Measurements from ENCODE around the gene TLN1.

TLN1 gene

DNA sequence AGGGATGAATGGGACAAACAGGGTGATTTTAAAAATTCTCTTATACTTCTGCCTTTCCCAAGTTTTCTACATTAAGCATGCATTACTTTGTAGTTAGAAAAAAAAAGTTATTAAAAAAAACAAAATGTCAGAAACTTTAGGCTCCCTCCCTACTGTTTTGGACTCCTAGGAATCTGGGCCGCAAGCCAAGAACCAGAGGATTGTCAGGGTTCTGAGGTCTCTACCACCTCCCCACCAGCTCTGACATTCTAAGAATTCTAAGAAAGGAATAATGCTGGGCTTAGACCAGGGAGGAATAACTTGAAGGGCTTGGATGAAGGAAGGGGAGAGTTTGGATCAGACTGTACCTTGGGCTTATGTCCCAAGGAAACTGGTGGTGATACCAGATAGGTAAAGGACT, 66.0 kb downstream of the TLN1 start:
- peaks cover 29 to 42% of the 10 kb centered on the region in 2 donors for H3K4me1 ChIP-seq (ENCODE audit: control insufficient read depth in 2 of 2, insufficient read depth in 2 of 2, low read length in 2 of 2)
- H3K9me3 ChIP-seq (ENCODE audit: control insufficient read depth in 2 of 2, low read length in 2 of 2): no peaks in the 10 kb centered on the region
- H3K27ac ChIP-seq (ENCODE audit: low read depth in 2 of 2, low read length in 2 of 2): no peak overlapping the region
- peaks cover 0 to 4% of the 10 kb centered on the region in 2 donors for H3K36me3 ChIP-seq (ENCODE audit: control insufficient read depth in 2 of 2, insufficient read depth in 2 of 2, low read length in 2 of 2)
- no peak overlapping the region for H3K4me3 ChIP-seq (ENCODE audit: low read length in 2 of 2)
- H3K9ac ChIP-seq (ENCODE audit: low read depth in 1 of 2, low read length in 2 of 2): no peak overlapping the region
- no peaks in the 10 kb centered on the region for H3K27me3 ChIP-seq (ENCODE audit: control insufficient read depth in 2 of 2, insufficient read depth in 2 of 2, low read length in 2 of 2)

DNA sequence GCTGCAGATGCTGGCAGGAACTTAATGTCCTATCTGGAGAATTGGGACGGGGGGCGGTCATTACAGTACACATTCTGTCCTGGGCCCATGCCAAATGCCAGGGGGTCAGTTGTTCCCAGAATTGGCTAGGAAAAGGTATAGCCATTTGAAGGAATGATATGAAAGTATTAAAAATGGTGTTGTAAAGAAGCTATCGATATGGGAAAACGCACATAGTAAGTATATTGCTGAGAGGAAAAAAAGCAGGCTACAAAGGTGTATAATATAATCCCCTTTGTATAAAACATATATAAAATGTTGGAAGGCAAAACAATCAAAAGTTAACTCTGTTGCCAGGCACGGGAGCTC, 66.5 kb downstream of the TLN1 start:
- Histone ChIP-seq H3K4me1 (ENCODE audit: control insufficient read depth in 2 of 2, insufficient read depth in 2 of 2, low read length in 2 of 2) (peaks cover 35 to 48% of the 10 kb centered on the region in 2 donors), H3K27me3 (ENCODE audit: control insufficient read depth in 2 of 2, insufficient read depth in 2 of 2, low read length in 2 of 2) (no peaks in the 10 kb centered on the region), H3K27ac (ENCODE audit: low read depth in 2 of 2, low read length in 2 of 2) (peak overlapping the region; percentile 60 to 79), H3K36me3 (ENCODE audit: control insufficient read depth in 2 of 2, insufficient read depth in 2 of 2, low read length in 2 of 2) (peaks cover 0 to 7% of the 10 kb centered on the region in 2 donors), H3K9me3 (ENCODE audit: control insufficient read depth in 2 of 2, low read length in 2 of 2) (no peaks in the 10 kb centered on the region), H3K9ac (ENCODE audit: low read depth in 1 of 2, low read length in 2 of 2) (peak overlapping the region; percentile 80 to 91), H3K4me3 (ENCODE audit: low read length in 2 of 2) (peak overlapping the region; percentile 75 to 77)

DNA sequence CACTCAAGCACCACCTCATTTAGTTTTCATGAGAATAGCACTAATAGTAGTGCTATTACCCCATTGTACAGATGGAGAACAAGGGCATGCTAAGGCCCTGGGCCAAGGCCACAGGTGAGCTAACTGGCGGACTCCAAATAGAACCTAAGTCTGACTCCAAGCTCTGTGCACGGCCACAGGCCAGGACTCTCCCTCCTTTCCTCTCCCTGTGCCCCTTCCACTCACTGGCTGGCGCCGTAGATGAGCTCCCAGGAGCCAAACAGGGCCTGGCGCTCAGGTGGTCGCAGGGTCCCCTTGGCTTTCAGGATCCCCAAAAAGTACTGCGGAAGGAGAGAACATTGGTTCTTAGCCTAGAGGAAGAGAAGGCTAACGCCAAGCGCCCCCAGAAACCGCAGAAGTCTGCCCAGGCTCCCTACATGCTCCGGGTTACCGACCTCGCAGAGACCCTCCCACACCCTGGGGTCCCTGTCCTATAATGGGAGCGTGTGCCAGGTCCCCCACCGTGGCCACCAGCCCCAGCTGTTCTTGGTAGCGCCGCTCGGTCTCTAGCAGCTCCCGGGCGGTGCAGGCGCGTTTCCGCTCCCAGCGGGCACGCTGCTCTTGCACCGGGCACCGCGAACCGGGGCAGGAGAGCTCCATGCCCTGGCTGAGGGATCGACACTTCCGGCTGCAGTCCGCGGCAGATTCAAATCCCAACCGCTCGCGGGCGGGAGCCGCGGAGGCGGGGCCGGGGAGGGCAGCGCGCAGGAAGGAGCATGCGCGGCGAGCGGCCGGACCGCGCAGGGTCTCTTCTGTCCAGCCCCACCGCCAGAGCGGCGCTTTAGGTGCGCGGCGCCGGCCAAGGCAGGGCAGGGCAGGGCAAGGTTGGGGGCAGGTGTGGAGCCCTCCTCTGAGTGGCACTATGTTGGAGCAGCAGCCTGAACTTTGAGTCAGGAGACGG, 67.2 kb downstream of the TLN1 start, which contains the start of gene ARHGEF39:
TSS of gene ARHGEF39 (minus strand) at position 665 of the 940 bp plus-strand sequence. CDS start at position 639, 26 bp downstream.
- H3K4me1 ChIP-seq (ENCODE audit: control insufficient read depth in 2 of 2, insufficient read depth in 2 of 2, low read length in 2 of 2): peaks cover 37 to 48% of the 10 kb centered on the region in 2 donors
- peaks cover 0 to 13% of the 10 kb centered on the region in 2 donors for H3K36me3 ChIP-seq (ENCODE audit: control insufficient read depth in 2 of 2, insufficient read depth in 2 of 2, low read length in 2 of 2)
- H3K27me3 ChIP-seq (ENCODE audit: control insufficient read depth in 2 of 2, insufficient read depth in 2 of 2, low read length in 2 of 2): no peaks in the 10 kb centered on the region
- peak within 1 kb of the TSS; percentile 60 to 79 for H3K27ac ChIP-seq (ENCODE audit: low read depth in 2 of 2, low read length in 2 of 2)
- H3K9ac ChIP-seq (ENCODE audit: low read depth in 1 of 2, low read length in 2 of 2): peak within 1 kb of the TSS; percentile 80 to 91
- peak within 1 kb of the TSS; percentile 75 to 77 for H3K4me3 ChIP-seq (ENCODE audit: low read length in 2 of 2)
- no peaks in the 10 kb centered on the region for H3K9me3 ChIP-seq (ENCODE audit: control insufficient read depth in 2 of 2, low read length in 2 of 2)

DNA sequence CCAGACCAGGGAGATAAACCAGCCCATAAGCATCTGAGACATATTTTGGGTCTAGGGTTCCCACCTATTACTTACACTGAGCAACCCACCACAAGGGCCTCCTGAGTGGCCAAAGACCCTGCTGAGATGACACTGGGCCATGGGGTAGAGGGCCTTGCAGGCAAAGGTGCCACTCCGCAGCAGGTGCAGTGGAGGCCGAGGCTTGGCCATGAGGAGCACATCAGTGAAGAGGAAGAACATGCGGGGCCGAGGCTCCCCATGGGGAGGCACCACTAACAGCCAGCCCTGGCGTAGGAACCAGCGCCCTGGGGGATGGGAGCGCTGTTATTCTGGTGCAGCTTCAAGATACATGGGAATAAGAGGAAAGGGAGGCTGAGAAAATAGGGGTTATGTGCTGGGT, 69.6 kb downstream of the TLN1 start:
- Histone ChIP-seq H3K36me3 (ENCODE audit: control insufficient read depth in 2 of 2, insufficient read depth in 2 of 2, low read length in 2 of 2) (peaks cover 0 to 13% of the 10 kb centered on the region in 2 donors), H3K4me1 (ENCODE audit: control insufficient read depth in 2 of 2, insufficient read depth in 2 of 2, low read length in 2 of 2) (peaks cover 41 to 43% of the 10 kb centered on the region in 2 donors), H3K9ac (ENCODE audit: low read depth in 1 of 2, low read length in 2 of 2) (no peak overlapping the region), H3K27me3 (ENCODE audit: control insufficient read depth in 2 of 2, insufficient read depth in 2 of 2, low read length in 2 of 2) (no peaks in the 10 kb centered on the region), H3K27ac (ENCODE audit: low read depth in 2 of 2, low read length in 2 of 2) (peak overlapping the region; percentile 90 to 91), H3K4me3 (ENCODE audit: low read length in 2 of 2) (no peak overlapping the region), H3K9me3 (ENCODE audit: control insufficient read depth in 2 of 2, low read length in 2 of 2) (no peaks in the 10 kb centered on the region)

DNA sequence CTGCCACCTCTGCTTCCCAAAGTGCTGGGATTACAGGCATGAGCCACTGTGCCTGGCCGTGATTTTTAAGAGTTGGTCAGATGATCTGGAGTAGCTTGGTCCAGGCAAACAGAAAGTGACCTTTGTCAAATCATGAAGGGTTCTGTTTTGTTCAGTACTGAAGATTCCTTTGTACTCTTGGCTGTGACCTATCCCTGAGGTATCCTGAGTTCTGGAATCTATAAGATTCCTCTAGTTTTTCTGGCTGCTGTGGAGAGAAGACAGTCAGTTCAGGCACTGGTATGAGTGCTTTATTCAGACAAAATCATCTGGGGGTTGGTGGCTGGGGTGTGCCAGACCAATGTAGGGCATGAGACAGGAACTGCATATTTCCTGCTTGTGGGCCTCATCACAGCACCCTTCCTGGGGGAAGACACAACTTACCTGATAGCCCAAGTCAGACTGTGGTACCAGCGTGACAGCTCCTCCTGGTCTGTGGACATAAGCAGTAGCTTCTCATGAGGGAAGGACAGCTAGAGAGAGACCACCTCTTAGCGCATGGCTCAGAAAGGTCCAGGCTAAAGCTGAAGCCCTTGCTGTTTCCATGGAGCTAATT, 70.1 kb downstream of the TLN1 start:
- peaks cover 45 to 46% of the 10 kb centered on the region in 2 donors for H3K4me1 ChIP-seq (ENCODE audit: control insufficient read depth in 2 of 2, insufficient read depth in 2 of 2, low read length in 2 of 2)
- peak overlapping the region in 1 of 2 donors; percentile 61 for H3K9ac ChIP-seq (ENCODE audit: low read depth in 1 of 2, low read length in 2 of 2)
- H3K27ac ChIP-seq (ENCODE audit: low read depth in 2 of 2, low read length in 2 of 2): peak overlapping the region; percentile 90 to 91

DNA sequence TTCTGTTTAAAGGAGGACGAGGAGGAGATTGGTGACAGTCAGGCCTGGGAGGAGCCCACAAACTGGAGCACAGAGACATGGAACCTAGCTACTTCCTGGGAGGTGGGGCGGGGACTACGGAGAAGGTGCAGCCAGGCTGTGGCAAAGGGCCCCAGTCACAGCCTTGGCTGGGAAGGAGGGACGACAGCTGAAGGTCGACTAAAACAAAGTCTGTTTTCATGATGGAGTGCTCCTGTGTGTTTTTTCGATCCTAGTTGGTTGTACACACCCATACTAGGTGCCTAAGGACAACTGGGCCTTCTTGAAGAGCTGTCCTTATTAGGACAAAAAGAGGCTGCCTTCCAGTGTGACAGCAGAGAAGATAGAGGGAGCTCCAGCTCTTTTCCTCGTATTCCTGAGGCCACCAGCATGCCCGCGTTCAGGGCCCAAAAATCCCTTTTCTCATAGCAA, 71.0 kb downstream of the TLN1 start:
- H3K9ac ChIP-seq (ENCODE audit: low read depth in 1 of 2, low read length in 2 of 2): peak overlapping the region; percentile 28 to 61
- peak overlapping the region; percentile 90 to 91 for H3K27ac ChIP-seq (ENCODE audit: low read depth in 2 of 2, low read length in 2 of 2)
- no peaks in the 10 kb centered on the region for H3K27me3 ChIP-seq (ENCODE audit: control insufficient read depth in 2 of 2, insufficient read depth in 2 of 2, low read length in 2 of 2)
- H3K9me3 ChIP-seq (ENCODE audit: control insufficient read depth in 2 of 2, low read length in 2 of 2): no peaks in the 10 kb centered on the region
- peaks cover 0 to 13% of the 10 kb centered on the region in 2 donors for H3K36me3 ChIP-seq (ENCODE audit: control insufficient read depth in 2 of 2, insufficient read depth in 2 of 2, low read length in 2 of 2)
- no peak overlapping the region for H3K4me3 ChIP-seq (ENCODE audit: low read length in 2 of 2)
- peaks cover 45 to 46% of the 10 kb centered on the region in 2 donors for H3K4me1 ChIP-seq (ENCODE audit: control insufficient read depth in 2 of 2, insufficient read depth in 2 of 2, low read length in 2 of 2)

More for the DNA sequence above, 70.1 kb downstream of the TLN1 start:
- Histone ChIP-seq H3K9me3 (ENCODE audit: control insufficient read depth in 2 of 2, low read length in 2 of 2) (no peaks in the 10 kb centered on the region), H3K4me3 (ENCODE audit: low read length in 2 of 2) (no peak overlapping the region), H3K27me3 (ENCODE audit: control insufficient read depth in 2 of 2, insufficient read depth in 2 of 2, low read length in 2 of 2) (no peaks in the 10 kb centered on the region), H3K36me3 (ENCODE audit: control insufficient read depth in 2 of 2, insufficient read depth in 2 of 2, low read length in 2 of 2) (peaks cover 0 to 13% of the 10 kb centered on the region in 2 donors)

DNA sequence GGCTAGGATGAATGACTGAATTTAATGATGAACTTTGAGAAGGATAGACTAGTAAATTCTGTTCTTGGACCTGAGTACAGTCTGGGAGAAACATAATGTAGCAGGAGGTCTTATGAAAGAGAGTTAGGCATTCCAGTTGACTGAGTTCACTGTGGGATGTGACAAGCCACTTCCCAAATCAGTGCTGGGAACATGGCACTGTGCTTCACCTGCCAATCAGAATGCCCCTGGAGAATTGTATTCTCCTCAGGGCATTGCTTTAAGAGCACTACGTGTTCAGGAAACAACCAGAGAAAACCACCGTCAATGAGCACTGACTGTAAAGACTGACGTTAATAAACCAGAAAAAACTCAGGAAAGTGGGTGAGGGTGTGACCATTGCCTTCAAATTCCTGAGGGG, 72.7 kb downstream of the TLN1 start:
- peaks cover 0 to 13% of the 10 kb centered on the region in 2 donors for H3K36me3 ChIP-seq (ENCODE audit: control insufficient read depth in 2 of 2, insufficient read depth in 2 of 2, low read length in 2 of 2)
- peaks cover 35 to 37% of the 10 kb centered on the region in 2 donors for H3K4me1 ChIP-seq (ENCODE audit: control insufficient read depth in 2 of 2, insufficient read depth in 2 of 2, low read length in 2 of 2)
- H3K4me3 ChIP-seq (ENCODE audit: low read length in 2 of 2): peak overlapping the region; percentile 91 to 94
- H3K27me3 ChIP-seq (ENCODE audit: control insufficient read depth in 2 of 2, insufficient read depth in 2 of 2, low read length in 2 of 2): no peaks in the 10 kb centered on the region
- H3K9ac ChIP-seq (ENCODE audit: low read depth in 1 of 2, low read length in 2 of 2): peak overlapping the region; percentile 93 to 98
- H3K27ac ChIP-seq (ENCODE audit: low read depth in 2 of 2, low read length in 2 of 2): peak overlapping the region; percentile 99
- no peaks in the 10 kb centered on the region for H3K9me3 ChIP-seq (ENCODE audit: control insufficient read depth in 2 of 2, low read length in 2 of 2)

DNA sequence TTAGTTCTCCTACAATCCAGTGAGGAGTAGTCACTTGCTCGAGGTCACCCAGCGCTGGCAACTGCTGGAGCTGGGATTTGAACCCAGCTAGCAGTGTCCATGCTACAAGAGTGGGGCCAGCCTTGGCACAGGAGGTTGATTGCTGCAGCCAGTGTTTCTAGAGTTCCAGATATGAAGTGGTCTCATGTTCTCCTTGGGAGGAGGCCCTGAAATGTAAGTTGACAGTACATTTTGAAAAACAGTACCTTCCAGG, 73.1 kb downstream of the TLN1 start:
- peak overlapping the region; percentile 99 for H3K27ac ChIP-seq (ENCODE audit: low read depth in 2 of 2, low read length in 2 of 2)
- H3K9ac ChIP-seq (ENCODE audit: low read depth in 1 of 2, low read length in 2 of 2): peak overlapping the region; percentile 93 to 98
- no peaks in the 10 kb centered on the region for H3K27me3 ChIP-seq (ENCODE audit: control insufficient read depth in 2 of 2, insufficient read depth in 2 of 2, low read length in 2 of 2)
- peaks cover 33 to 35% of the 10 kb centered on the region in 2 donors for H3K4me1 ChIP-seq (ENCODE audit: control insufficient read depth in 2 of 2, insufficient read depth in 2 of 2, low read length in 2 of 2)
- no peaks in the 10 kb centered on the region for H3K9me3 ChIP-seq (ENCODE audit: control insufficient read depth in 2 of 2, low read length in 2 of 2)
- H3K4me3 ChIP-seq (ENCODE audit: low read length in 2 of 2): peak overlapping the region; percentile 91 to 94
- peaks cover 0 to 13% of the 10 kb centered on the region in 2 donors for H3K36me3 ChIP-seq (ENCODE audit: control insufficient read depth in 2 of 2, insufficient read depth in 2 of 2, low read length in 2 of 2)

DNA sequence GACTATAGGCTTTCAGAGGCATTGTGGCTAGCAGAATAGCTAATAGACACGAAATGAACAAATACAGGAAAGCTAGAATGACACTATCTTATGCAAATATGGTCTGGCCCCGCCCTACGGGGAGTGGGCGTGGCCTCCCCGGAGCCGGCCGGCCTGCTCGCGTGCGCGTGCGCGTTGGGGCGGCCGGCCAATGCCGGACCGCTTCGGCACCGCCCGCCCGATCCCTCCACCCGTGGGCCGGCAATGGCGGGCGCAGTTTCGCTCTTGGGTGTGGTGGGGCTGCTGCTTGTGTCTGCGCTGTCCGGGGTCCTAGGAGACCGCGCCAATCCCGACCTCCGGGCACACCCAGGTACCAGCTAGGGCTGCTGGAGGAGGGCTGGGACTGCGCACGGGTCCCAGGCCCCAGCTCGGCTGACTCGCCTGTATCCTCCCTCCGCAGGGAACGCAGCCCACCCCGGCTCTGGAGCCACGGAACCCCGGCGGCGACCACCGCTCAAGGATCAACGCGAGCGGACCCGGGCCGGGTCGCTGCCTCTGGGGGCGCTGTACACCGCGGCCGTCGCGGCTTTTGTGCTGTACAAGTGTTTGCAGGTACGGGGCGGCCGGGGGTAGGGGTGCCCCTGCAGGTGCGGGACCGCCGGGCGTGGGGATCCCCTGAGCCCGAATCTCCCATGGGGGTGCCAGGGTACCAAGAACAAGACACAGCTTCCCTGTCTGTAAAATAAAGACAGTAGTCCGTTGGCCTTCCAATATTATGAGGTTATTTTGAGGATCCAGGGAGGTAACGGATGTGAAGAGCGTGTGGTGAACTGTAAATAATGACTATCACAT, 73.6 kb downstream of the TLN1 start, which contains the start of gene CCDC107:
TSS of gene CCDC107 (plus strand) at position 156 of the 831 bp plus-strand sequence. CDS start at position 244, 88 bp downstream.
- peak within 1 kb of the TSS; percentile 91 to 94 for H3K4me3 ChIP-seq (ENCODE audit: low read length in 2 of 2)
- H3K9me3 ChIP-seq (ENCODE audit: control insufficient read depth in 2 of 2, low read length in 2 of 2): no peaks in the 10 kb centered on the region
- H3K4me1 ChIP-seq (ENCODE audit: control insufficient read depth in 2 of 2, insufficient read depth in 2 of 2, low read length in 2 of 2): peaks cover 33 to 35% of the 10 kb centered on the region in 2 donors
- peak within 1 kb of the TSS; percentile 99 for H3K27ac ChIP-seq (ENCODE audit: low read depth in 2 of 2, low read length in 2 of 2)
- H3K27me3 ChIP-seq (ENCODE audit: control insufficient read depth in 2 of 2, insufficient read depth in 2 of 2, low read length in 2 of 2): no peaks in the 10 kb centered on the region
- H3K36me3 ChIP-seq (ENCODE audit: control insufficient read depth in 2 of 2, insufficient read depth in 2 of 2, low read length in 2 of 2): peaks cover 0 to 13% of the 10 kb centered on the region in 2 donors
- peak within 1 kb of the TSS; percentile 93 to 98 for H3K9ac ChIP-seq (ENCODE audit: low read depth in 1 of 2, low read length in 2 of 2)
